HG02623 (cell line): Measurements from ENCODE around the gene CNTROB.

ENCODE experiments used
- ATAC-seq: cut with Tn5 transposase; IDR thresholded peaks from one replicate; pipeline ENCODE4 v1.9.1; 2021; ENCODE audit warnings: moderate library complexity; ENCODE audit not compliant: unreplicated experiment

The CNTROB gene

GRCh38 chr17:7903154-7904103 lies 28.6 kb upstream of the CNTROB start:
- ATAC-seq, result no peak

DNA sequence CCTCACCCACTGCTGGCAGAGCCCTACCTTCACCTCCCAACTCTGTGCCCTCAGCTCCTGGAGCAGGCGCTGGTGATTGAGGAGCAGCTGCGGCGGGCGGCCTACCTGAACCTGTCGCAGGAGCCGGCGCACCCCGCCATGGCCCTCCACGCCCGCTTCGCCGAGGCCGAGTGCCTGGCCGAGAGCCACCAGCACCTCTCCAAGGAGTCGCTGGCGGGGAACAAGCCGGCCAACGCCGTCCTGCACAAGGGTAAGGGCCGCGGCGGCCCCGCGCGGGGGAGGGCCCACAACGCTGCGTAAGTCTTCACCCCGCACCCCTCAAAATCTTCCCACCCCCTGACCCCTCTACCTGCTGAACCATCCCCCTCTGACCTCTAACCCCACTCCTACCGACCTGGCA lies 22.9 kb upstream of the CNTROB start:
- ATAC-seq, result no peak

- no peak for ATAC-seq
Measured at GRCh38 chr17:7910281-7910680, 21.7 kb upstream of the CNTROB start.

GRCh38 chr17:7910711-7911110 lies 21.3 kb upstream of the CNTROB start:
- ATAC-seq, result no peak

GRCh38 chr17:7911116-7911515 lies 20.9 kb upstream of the CNTROB start:
- ATAC-seq, result no peak

DNA sequence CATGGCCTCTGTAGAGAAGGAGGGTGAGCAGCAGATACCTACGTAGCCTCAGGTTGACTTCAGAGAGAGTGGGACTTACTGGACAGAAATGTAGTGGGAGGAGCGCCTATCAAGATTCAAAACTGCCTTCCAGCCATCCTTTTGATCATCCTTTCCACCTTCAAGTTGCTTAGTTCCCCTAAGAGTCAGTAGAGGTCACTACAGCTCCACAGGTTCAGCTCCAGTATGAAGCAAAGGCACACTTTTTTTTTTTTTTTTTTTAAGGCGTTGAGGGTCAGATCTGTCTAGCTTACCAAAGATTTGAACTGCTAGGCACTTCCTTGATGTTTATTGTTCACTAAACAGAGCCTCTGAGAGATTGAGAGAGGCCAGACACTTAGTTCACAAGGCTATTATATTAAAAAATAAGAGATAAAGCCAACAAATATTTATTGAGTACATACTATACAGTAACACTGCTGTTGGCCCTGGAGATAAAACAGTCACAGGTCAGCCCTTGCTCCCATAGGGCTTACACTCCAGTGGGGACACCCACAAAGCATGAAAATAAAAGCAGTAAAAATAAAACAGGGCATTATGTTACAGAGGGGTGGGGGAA lies 19.0 kb upstream of the CNTROB start:
- ATAC-seq, result no peak

GRCh38 chr17:7915179-7915610 lies 16.8 kb upstream of the CNTROB start:
- peak; percentile 8 for ATAC-seq

DNA sequence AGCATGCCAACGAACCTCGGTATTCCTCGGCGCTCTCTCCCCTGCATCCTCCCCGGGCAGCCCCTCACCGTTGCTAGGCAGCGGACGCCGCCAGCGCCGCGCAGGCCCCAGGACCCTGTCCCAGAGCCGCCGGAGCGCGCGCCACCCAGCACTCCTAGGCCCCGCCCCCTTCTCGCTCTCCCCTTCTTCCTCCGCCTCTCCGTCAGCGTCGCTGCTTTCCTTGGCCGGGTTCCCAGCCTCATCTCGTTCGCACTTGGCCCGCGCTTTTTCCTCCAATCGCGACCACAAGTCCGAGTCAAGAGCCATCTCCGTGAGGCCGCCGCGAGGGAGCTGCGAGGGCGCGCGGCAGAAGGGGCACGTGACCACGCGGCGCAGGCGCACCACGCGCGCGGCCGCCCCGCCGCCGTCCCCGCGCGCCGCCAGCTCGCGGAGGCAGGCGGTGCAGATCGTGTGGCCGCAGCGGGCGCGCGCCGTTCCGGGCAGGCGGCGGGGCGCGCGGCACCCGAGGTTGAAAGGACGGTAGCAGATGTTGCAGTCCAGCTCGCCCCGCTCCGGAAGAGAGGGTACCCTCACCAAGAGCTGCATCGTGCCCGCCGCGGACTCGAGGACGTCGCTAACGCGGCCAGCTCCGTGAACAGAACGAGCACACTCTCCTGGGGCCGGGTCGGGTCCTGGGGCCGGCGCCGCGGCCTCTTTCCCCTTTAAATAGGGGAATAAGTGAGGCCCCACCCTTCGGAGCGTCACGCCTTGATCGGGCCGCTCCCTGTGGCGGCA lies 16.2 kb upstream of the CNTROB start, which contains the start of gene RNF227:
RNF227 (minus strand) TSS at position 679 of the 774 bp plus-strand sequence; CDS start at position 585, 94 bp downstream.
- peak; percentile 71 for ATAC-seq

- no peak for ATAC-seq
Measured at GRCh38 chr17:7916385-7916682, 15.7 kb upstream of the CNTROB start.

- no peak for ATAC-seq
Measured at GRCh38 chr17:7916808-7917207, 15.2 kb upstream of the CNTROB start.

DNA sequence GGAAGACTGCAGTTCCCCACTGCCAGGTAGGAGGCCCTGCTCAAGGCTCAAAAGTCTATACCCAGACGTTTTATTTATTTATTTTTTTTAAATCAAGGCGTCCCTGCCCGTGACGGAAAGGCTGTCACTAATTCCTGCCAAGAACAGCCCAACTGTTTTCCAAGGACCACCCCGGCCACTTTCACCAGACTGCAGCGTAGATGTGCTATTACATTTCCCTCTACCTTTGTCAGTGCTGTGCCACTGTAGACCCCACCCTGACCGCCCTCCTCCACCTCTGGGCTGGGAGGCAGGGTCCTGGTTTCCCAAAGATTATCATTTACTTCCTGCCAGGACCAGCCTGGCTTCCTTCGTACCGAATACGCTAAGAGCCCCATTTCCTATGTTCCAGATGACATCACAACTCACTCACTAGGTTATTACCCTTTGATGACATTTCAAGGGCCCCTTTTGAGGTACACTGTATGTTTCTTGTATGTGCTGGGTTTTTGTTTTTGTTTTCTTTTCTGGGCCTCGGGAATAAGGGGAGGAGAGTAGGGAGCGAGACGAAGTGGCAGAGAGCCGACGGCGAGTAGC lies 9.6 kb upstream of the CNTROB start:
- ATAC-seq, result no peak

DNA sequence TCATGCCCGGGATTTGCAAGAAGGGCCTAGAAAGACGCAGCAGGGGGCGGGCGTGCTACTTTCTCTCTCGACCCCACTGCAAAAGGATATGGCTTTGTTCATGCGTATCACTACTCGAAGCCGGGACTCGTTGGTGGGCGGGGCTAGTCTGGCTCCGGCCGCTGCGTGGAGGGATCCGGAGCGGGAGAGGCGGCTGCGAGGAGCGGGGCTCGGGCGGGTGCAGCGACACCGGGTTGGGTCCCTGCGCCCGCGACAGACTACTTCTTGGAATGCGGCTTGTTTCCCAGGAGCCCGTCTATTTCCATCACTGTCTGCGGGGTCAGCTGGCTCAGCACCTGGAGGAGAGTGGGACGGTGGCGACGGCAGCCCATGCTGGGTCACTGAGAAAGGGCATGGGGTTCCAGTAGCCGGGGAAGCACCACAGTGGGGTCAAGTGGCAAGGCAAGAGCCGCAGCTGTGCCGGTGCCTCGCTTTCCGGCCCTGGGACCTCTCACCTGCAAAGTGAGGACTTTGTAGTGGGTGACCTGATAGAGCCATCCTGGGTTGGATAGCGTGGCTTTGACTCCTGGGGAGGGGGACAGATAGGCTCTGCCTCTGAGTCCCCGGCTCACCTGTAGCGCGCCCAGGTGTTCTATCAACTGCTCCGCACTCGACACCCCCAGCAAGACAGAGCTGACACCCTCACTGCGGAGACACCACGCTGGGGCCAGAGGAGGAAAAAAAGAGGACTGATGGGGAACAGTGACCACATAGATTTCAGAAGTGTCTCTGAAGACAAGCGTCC lies 9.0 kb upstream of the CNTROB start:
- ATAC-seq, result no peak

- ATAC-seq, result no peak
Measured at GRCh38 chr17:7927596-7927995, 4.4 kb upstream of the CNTROB start.

DNA sequence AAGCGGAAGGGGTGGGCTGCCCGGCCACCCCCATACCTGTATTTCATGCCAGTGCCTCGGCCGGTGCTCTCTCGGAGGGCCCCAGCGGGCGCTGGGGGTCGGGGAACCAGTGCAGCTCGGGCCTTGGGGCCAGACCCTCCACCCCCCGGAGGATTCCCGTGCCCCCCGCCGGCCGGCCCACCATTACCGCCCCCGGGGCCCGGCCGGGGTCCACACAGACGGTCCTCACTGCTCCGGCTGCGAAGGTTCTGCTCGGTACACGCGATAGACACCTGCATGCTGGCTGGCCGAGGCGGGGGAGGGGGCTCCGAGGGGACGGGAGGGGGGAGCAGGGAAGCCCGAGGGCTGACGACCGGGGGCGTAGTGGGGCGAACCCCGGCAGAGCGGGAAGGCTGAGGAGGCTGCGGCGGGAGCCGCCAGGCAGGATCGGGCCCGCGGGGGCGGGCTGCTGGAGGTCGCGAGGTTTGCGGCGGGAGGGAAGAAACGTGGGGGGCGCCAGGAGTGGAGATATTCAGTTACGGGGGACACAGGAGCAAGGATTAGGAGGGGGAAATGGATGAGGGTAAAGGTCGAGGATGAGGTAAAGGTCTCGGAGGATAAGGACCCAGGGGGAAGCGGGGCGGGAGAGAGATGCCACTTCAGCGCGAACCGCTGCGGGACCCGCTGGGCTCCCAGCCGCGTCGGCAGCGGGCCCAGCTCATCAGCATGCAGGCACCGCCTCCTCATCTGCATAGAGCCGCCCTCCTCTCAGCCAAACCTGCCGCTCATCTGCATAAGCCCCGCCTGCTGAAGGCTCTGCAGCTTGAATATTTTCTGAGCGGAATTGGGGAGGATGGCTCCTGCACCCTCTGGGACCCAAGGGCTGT lies 2.6 kb upstream of the CNTROB start, which contains the start of gene KCNAB3:
KCNAB3 (minus strand) TSS at position 699 of the 866 bp plus-strand sequence; CDS start at position 278, 421 bp downstream.
- no peak for ATAC-seq

- ATAC-seq, result no peak
Measured at GRCh38 chr17:7930841-7931631, 970 bp upstream of the CNTROB start.

DNA sequence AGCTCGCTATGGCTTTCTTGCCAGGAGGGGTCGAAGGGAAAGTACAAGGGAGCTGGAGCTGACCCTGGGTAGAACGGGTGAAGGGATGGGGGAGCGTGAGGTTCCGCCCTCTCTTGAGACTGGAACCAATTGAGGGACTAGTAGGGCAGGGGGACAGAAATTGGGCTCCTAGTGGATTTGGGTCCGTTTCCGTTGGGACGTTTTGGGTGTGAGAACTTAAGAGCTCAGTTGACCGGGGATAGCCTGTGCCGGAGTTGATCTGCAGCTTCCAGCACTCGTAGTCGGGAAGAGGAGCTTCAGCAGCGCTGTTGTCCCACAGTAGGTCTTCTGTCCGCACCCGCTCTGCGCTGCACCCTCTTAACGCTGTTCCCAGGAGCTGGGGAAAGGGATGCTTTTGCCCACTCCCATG lies 481 bp downstream of the CNTROB start:
- ATAC-seq, result no peak

GRCh38 chr17:7932949-7933348 lies 943 bp downstream of the CNTROB start:
- ATAC-seq, result no peak

DNA sequence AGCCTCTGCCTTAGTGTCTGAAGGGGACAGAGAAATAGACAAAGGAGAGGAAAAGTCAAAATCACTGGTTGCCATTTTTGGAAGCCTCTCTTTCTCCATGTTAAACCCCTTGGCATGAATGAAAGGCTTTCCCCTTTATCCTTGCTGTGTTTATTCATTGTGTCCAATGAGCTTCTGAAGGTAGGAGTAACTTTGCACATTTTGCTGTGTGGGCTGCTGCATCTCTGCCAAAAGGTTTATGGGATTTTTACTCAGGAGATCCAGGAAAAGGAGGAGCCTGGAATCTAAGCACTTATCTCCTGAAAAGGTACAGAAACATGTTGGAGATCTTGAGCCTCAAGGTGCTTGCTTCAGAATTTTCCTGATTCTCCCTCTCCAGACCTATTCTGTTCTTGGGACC lies 3.9 kb downstream of the CNTROB start:
- ATAC-seq, result no peak

GRCh38 chr17:7940034-7940433 lies 8.0 kb downstream of the CNTROB start:
- ATAC-seq, result no peak
